ENCODE data around the gene EXOC8. TPM values are rescaled to one million over a fixed set of nuclear protein-coding genes. Genes with fewer than 3 reads are reported as not detected.

EXOC8 gene
- total and polyA plus RNA-seq, 2 of the 13 experiments (the other 11 are each of a cell fraction or from before 2014, with no cell fraction given), result 2.1 to 7.9 TPM

DNA sequence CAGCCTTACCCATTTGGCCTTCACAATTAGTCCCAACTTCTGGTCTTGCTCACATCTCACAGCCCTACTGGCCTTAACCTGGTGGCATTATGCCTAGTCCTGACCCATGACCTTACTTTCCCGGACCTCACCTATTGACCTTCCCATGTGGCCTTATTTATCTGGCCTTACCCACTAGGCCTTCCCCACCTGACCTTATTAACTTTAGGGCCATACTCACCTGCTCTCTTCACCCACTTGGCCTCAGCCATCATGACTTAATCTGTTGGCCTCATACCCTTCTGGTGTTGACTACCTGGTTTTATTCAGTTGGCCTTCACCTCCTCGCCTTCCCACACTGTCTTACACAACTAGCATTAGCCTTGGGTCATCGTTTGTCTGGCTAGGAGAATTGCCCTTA, 35.7 kb downstream of the EXOC8 start:
- ATAC-seq (no peak), DNase-seq (ENCODE audit: low spot score) (no peak), FAIRE-seq (no peak)
- no TSS peak for BruUV-seq (replicated peaks)
- 29% methylated on average over 3 of the region's 3 CpGs for WGBS (ENCODE audit: low lambda C conversion rate)
- ChIA-PET CTCF (ENCODE audit: low intra/inter-chr PET ratio, low total read pairs) (no interaction called here), POLR2A (no interaction called here)
- Histone ChIP-seq H4K20me1 (ENCODE audit: insufficient read depth, low read length) (no peaks in the 10 kb centered on the region), H2AFZ (ENCODE audit: low read length) (no peak overlapping the region), H3K9me3 (ENCODE audit: low read length) (no peaks in the 10 kb centered on the region), H3K4me3 (replicated peaks in 1 of 3; ENCODE audit: insufficient read depth in 1 of 3, low read depth in 2 of 3, low read length in 3 of 3) (no peak overlapping the region), H3K27ac (ENCODE audit: extremely low read length, insufficient read depth, low read length) (no peak overlapping the region), H3K79me2 (ENCODE audit: insufficient read depth, low read length) (no peaks in the 10 kb centered on the region), H3K4me1 (ENCODE audit: insufficient read depth, low read length) (no peaks in the 10 kb centered on the region), H3K36me3 (replicated peaks in 1 of 2; ENCODE audit: control insufficient read depth in 1 of 2, insufficient read depth in 2 of 2, low read length in 2 of 2) (no peaks in the 10 kb centered on the region), H3K27me3 (ENCODE audit: control insufficient read depth in 1 of 2, insufficient read depth in 2 of 2, low read length in 2 of 2) (no peaks in the 10 kb centered on the region; a peak in 1 of 5 replicates), H3K4me2 (ENCODE audit: low read depth, low read length) (no peak overlapping the region), H3K9ac (ENCODE audit: insufficient read depth, low read depth, low read length) (no peak overlapping the region)
- intact Hi-C loops (cut with micrococcal nuclease; ENCODE audit: unreplicated experiment), result no loop called here
- in situ Hi-C loops (cut with HindIII; ENCODE audit: extremely low pct_ligation_motif_present, low pct_unique_long_range_greater_than_20kb), result no loop called here
- no peak for TF ChIP-seq SOX5 (CRISPR knock-in tag; IDR thresholded peaks at IDR 0.05; ENCODE audit: borderline replicate concordance)

DNA sequence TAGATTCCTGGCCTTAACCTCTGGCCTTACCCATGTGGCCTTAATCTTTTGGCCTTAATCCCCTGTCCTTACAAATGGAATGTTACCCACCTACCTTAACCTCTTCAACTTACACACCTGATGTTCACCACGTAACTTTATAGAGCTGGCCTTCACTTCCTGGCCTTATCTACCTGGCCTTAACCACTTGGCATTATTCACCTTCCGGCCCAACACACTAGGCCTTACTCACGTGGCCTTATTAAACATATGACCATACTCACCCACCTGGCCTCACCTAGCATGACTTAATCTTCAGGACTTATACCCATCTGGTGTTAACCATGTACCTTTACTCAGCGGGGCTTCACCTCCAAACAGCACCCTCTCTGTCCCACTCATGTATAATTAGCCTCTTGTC, 41.7 kb downstream of the EXOC8 start:
- Histone ChIP-seq H3K79me2 (ENCODE audit: insufficient read depth, low read length) (no peaks in the 10 kb centered on the region), H3K9me3 (ENCODE audit: low read length) (no peaks in the 10 kb centered on the region), H3K27ac (ENCODE audit: extremely low read length, insufficient read depth, low read length) (no peak overlapping the region), H2AFZ (ENCODE audit: low read length) (no peak overlapping the region), H3K36me3 (replicated peaks in 1 of 2; ENCODE audit: control insufficient read depth in 1 of 2, insufficient read depth in 2 of 2, low read length in 2 of 2) (no peaks in the 10 kb centered on the region), H3K27me3 (ENCODE audit: control insufficient read depth in 1 of 2, insufficient read depth in 2 of 2, low read length in 2 of 2) (no peaks in the 10 kb centered on the region; a peak in 2 of 5 replicates), H3K4me1 (ENCODE audit: insufficient read depth, low read length) (no peaks in the 10 kb centered on the region), H3K4me3 (replicated peaks in 1 of 3; ENCODE audit: insufficient read depth in 1 of 3, low read depth in 2 of 3, low read length in 3 of 3) (no peak overlapping the region), H3K9ac (ENCODE audit: insufficient read depth, low read depth, low read length) (no peak overlapping the region), H4K20me1 (ENCODE audit: insufficient read depth, low read length) (no peaks in the 10 kb centered on the region), H3K4me2 (ENCODE audit: low read depth, low read length) (no peak overlapping the region)
- DNase-seq (ENCODE audit: low spot score) (no peak), FAIRE-seq (no peak), ATAC-seq (no peak)
- in situ Hi-C loops (cut with HindIII; ENCODE audit: extremely low pct_ligation_motif_present, low pct_unique_long_range_greater_than_20kb), result no loop called here
- 48% methylated on average over 4 of the region's 4 CpGs for WGBS (ENCODE audit: low lambda C conversion rate)
- CTCF ChIA-PET (ENCODE audit: low intra/inter-chr PET ratio, low total read pairs), result no interaction called here
- POLR2A ChIA-PET, result no interaction called here
- intact Hi-C loops (cut with micrococcal nuclease; ENCODE audit: unreplicated experiment), result no loop called here
- no TSS peak for BruUV-seq (replicated peaks)
- TF ChIP-seq POLR2AphosphoS2 (IDR thresholded peaks at IDR 0.05; ENCODE audit: low read depth, low read length) (no peak), IRX3 (CRISPR knock-in tag; IDR thresholded peaks at IDR 0.05; ENCODE audit: borderline replicate concordance, low read depth) (no peak), ZNF570 (CRISPR knock-in tag; IDR thresholded peaks at IDR 0.05; ENCODE audit: borderline replicate concordance) (no peak), KLF9 (CRISPR knock-in tag; IDR thresholded peaks at IDR 0.05; ENCODE audit: low read depth) (no peak), HNF4A (CRISPR knock-in tag; IDR thresholded peaks at IDR 0.05) (no peak), PCBP2 (optimal IDR thresholded peaks at IDR 0.05; ENCODE audit: low read depth, low read length, poor library complexity, severe bottlenecking) (no peak), ZSCAN12 (CRISPR knock-in tag; IDR thresholded peaks at IDR 0.05) (no peak), ZNF225 (CRISPR knock-in tag; IDR thresholded peaks at IDR 0.05) (no peak), ELF1 (CRISPR knock-in tag; IDR thresholded peaks at IDR 0.05) (no peak), KLF15 (CRISPR knock-in tag; IDR thresholded peaks at IDR 0.05; ENCODE audit: borderline replicate concordance) (no peak)
- TF ChIP-seq, protein P1, sequence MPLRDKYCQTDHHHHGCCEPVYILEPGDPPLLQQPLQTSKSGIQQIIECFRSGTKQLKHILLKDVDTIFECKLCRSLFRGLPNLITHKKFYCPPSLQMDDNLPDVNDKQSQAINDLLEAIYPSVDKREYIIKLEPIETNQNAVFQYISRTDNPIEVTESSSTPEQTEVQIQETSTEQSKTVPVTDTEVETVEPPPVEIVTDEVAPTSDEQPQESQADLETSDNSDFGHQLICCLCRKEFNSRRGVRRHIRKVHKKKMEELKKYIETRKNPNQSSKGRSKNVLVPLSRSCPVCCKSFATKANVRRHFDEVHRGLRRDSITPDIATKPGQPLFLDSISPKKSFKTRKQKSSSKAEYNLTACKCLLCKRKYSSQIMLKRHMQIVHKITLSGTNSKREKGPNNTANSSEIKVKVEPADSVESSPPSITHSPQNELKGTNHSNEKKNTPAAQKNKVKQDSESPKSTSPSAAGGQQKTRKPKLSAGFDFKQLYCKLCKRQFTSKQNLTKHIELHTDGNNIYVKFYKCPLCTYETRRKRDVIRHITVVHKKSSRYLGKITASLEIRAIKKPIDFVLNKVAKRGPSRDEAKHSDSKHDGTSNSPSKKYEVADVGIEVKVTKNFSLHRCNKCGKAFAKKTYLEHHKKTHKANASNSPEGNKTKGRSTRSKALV (CRISPR knock-in tag; IDR thresholded peaks at IDR 0.05), result no peak
- TF ChIP-seq, protein P2, sequence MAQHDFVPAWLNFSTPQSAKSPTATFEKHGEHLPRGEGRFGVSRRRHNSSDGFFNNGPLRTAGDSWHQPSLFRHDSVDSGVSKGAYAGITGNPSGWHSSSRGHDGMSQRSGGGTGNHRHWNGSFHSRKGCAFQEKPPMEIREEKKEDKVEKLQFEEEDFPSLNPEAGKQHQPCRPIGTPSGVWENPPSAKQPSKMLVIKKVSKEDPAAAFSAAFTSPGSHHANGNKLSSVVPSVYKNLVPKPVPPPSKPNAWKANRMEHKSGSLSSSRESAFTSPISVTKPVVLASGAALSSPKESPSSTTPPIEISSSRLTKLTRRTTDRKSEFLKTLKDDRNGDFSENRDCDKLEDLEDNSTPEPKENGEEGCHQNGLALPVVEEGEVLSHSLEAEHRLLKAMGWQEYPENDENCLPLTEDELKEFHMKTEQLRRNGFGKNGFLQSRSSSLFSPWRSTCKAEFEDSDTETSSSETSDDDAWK (CRISPR knock-in tag; IDR thresholded peaks at IDR 0.05), result no peak
- TF ChIP-seq, protein P3, sequence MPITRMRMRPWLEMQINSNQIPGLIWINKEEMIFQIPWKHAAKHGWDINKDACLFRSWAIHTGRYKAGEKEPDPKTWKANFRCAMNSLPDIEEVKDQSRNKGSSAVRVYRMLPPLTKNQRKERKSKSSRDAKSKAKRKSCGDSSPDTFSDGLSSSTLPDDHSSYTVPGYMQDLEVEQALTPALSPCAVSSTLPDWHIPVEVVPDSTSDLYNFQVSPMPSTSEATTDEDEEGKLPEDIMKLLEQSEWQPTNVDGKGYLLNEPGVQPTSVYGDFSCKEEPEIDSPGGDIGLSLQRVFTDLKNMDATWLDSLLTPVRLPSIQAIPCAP (CRISPR knock-in tag; IDR thresholded peaks at IDR 0.05; ENCODE audit: low read depth), result no peak
- TF ChIP-seq, protein P4, sequence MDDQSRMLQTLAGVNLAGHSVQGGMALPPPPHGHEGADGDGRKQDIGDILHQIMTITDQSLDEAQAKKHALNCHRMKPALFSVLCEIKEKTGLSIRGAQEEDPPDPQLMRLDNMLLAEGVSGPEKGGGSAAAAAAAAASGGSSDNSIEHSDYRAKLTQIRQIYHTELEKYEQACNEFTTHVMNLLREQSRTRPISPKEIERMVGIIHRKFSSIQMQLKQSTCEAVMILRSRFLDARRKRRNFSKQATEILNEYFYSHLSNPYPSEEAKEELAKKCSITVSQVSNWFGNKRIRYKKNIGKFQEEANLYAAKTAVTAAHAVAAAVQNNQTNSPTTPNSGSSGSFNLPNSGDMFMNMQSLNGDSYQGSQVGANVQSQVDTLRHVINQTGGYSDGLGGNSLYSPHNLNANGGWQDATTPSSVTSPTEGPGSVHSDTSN (CRISPR knock-in tag; IDR thresholded peaks at IDR 0.05; ENCODE audit: borderline replicate concordance), result no peak

All from HepG2 (cell line).